Measurements from ENCODE around the gene PDE6G.

PDE6G gene

GRCh38 chr17:81660441-81660840 is 4.1 kb upstream of the PDE6G start:
- DNase-seq, result no peak

DNA sequence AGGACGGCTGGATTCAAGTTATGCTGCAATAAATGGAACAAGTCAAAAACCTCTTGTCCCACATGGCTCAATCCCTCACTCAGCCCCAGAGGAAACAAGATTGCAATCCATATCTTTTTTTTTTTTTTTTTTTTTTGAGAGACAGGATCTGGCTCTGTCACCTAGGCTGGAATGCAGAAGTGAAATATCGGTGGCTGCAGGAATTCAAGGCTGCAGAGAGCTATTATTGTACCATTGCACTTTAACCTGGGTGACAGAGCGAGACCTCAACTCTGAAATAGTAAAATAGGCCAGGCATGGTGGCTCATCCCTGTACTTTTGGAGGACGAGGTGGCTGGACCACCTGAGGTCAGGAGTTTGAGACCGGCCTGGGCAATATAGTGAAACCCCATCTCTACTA is 2.7 kb upstream of the PDE6G start:
- no peak for DNase-seq

GRCh38 chr17:81656835-81657234 is 493 bp upstream of the PDE6G start:
- DNase-seq, result no peak

DNA sequence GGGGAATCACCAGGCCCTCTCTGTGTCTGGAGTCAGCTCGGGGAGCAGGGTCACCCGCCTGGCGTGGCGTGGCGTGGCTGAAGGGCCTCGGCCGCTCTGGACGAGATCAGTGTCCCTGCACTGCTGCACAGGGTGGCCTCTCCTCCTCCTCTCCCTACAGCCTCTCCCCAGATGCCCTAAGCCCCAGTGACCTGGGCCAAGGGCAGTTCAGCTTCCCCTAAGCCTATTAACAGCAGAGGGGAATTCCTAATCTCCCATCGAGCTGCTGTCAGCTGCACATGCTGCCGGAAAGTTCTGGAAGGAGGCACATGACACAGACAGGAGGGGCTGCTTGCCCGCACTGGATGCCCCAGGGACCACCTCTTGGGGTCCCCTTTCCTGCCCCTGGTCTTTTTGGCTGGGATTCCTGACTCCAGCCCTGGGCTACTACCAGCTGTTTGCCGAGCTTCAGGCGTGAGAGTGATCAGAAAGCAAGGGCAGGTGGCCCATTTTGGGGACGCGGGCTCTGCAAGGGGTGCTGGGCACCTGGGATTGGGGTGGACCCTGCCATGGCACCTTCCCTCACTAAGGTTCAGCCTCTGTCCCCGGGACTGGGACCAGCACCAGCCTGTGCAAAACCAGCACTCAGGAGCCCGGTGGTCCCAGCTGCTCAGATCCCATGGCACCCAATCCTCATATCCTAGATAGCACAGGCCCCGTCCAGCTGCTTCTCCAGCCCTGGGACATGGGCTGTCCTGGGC is 794 bp downstream of the PDE6G start:
- no peak for DNase-seq

- DNase-seq, result no peak
Observed at GRCh38 chr17:81652906-81653771, 3.2 kb downstream of the PDE6G start.

DNA sequence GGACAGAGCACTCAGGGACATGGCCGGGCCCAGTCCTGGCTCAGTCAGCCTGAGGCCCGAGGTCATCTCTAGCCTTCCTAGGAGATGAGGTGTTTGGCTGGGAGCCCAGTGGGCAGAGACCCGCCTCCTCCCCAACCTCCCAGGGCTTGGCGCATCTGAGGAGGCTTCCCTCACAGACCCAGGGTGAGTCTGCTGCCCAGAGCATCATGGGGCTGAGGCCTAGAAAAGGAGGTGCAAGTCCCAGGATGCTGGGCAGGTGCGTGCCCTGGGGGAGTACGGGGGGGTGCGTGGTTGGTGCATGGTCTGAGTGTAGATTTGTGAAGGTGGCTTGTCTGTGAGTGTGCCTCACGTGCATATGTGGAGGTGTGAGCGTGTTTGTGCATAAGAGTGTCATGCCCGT is 4.7 kb downstream of the PDE6G start:
- no peak for DNase-seq

DNA sequence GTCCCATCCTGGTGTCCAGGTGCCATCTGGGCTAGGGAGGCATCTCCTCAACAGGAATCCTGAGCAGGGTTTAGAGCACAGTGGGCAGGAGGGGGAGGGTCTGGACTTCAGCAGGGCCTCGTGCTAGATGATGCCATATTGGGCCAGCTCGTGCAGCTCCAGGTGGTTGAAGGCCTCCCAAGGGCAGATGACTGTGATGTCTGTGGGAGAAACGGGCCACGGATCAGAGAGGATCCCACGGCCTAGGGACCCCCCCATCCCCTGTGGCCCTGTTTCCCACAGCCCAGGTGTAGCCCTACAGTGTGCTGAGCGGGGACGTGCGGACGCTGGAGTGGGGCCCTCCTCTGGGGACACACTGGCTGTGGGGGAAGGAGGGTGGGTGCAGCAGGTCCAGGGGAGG is 5.4 kb downstream of the PDE6G start:
- DNase-seq, result no peak

DNA sequence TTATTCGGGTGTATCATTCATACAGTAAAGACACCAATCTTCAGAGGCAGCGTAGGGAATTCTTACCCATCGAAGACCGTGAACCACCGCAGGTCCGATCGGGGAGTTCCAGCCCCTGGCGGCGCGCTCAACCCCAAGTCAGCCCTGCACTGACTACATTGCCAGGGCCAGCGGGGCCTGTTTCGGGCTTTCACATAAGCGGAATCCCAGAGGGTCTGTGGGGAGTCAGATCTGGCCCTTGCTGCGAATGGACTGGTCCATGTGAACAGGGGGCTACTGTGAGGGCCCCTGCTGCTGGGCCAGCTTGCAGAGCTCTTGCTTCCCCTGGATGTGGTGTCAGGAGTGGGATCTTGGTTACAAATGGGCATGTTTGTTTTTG is 7.6 kb downstream of the PDE6G start:
- no peak for DNase-seq

DNA sequence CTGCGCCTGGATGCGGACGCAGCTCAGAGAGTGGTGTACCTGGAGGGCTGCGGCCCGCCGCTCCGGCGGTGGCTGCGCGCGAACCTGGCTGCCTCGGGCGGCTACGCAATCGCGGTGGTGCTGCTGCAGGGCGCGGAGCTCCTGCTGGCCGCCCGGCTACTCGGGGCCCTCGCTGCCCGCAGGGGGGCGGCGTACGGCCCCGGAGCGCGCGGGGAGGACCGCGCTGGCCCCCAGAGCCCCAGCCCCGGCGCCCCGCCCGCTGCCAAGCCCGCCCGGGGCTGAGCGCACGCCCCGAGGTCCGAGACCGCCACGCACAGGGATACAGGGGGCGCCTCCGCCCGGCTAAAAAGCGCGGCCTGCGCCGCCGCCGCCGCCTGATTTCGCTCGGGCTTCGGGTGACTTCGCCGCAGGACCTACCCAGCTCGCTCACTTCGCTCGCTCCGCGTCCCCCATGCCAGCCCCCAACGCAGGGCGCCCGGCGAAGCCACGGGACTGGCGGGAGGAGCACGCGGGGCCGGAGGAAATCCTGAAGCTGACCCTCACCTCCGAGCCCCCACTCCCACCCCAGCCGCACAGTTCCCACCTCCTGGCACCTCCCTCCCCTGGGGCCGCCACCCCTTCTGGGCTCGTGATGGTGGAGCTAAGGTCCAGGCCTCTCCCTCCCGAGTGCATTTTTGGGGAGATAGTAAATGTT is 8.2 kb downstream of the PDE6G start:
- DNase-seq, result no peak

DNA sequence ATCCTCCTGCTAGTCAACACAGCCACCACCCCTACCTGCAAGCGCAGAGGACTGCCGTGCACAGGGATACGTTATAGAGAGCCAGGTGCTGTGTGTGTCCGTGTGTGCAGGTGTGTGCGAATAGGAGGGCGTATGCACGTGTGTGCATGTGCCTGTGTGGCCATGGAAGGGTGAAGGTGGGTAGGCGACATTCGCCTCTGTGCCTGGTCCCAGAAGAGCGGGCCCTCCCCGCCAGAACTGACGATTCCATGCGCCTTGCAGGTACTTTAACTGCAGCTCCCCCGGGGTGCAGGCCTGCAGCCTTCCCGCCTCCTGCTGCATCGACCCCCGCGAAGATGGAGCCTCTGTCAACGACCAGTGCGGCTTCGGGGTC is 8.7 kb downstream of the PDE6G start:
- no peak for DNase-seq

DNA sequence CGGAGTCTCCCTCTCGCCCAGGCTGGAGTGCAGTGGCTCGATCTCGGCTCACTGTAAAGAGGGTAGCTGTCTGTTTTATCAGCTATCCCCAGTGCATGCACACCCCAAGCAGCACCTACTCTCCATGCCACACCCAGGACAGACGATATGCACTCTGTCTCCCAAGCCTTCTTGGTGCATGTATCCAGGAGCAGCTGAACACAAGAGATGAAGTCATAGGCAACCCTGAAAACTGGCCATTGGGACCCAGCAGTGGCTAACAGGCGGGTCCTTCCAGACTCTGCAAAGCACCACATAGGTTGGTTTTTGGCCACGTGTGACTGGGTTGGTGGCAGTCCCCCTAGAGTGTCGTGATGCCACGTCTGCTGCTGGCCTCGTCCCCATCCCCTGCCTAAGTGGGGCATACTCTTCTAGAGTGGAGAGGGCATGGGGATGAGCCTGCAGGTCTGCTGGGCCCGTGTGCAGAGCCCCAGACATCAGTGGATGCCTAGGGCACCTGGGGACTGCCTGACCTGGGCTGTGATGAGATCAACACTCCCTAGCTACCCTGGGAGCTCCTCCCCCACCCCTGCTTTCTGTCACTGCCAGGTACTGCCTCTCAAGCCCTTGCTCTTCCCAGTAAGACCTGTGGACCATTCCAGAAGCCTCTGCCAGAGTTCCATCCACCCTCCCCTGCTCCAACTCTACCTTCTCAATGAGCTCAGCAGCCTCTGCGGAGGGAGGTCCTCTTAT is 9.3 kb downstream of the PDE6G start:
- no peak for DNase-seq

GRCh38 chr17:81644976-81645952 is 11.1 kb downstream of the PDE6G start:
- no peak for DNase-seq

GRCh38 chr17:81644496-81644895 is 11.8 kb downstream of the PDE6G start:
- DNase-seq, result no peak

- no peak for DNase-seq
Observed at GRCh38 chr17:81641825-81642489, 14.4 kb downstream of the PDE6G start.

DNA sequence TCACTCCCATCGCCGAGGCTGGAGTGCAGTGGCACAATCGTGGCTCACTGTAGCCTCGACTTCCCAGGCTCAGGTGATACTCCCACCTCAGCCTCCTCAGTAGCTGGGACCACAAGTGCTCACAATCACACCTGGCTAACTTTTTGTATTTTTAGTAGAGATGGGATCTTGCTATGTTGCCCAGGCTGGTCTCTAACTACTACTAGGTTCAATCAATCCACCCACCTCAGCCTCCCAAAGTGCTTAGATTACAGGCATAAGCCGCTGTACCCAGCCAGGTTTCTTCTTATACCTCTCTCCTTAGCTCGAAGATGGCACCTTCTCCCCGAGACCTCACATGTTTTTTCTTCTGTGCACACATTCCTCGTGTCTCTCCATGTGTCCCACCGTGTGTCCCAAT is 16.3 kb downstream of the PDE6G start:
- DNase-seq, result no peak

GRCh38 chr17:81638683-81639082 is 17.7 kb downstream of the PDE6G start:
- no peak for DNase-seq

DNA sequence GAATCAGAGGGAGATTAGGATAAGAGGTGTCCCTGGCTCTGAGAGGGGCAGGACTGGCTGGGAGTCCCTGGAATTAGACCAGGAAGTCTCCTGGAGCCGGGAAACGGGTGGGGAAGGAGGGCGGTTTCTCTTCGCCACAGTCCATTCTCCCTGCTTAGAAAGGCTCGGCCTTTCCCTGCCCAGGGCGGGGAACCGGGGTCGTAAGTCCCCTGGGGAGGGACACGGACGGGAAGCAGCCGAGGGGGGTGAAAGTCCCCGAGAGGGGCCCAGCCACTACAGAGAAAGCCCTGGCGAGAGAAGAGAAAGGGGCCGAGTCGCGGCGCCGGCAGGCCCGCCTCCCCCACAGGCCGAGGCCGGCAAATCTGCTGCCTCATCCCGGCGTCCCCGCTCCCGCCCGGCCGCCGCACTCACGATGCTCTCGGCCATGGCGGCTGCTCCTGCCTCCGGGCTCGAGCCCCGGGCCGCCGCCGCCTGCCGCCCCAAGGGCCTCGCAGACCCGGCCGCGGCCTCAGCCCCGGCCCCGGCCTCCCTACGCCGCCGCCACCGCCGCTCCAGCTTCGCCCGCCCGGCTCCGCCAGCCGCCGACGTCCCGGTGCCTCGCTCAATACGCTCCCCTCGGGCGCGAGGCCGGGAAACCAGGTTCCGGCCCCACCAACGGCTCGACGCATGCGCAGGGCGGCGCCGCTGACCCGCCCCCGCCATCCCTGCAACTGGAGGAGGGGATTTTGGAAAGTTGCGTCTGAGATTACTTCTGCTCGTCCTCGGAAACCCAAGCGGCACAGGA is 19.6 kb downstream of the PDE6G start, which contains the start of the genes NPLOC4 and TSPAN10:
TSS of gene NPLOC4 (minus strand) at position 608 of the 784 bp plus-strand sequence. CDS start at position 426, 182 bp downstream.
TSS of gene TSPAN10 (plus strand) at position 692 of the 784 bp plus-strand sequence. CDS start 5,217 bp downstream, outside the sequence.
- peak; percentile 83 to 87 for DNase-seq

DNA sequence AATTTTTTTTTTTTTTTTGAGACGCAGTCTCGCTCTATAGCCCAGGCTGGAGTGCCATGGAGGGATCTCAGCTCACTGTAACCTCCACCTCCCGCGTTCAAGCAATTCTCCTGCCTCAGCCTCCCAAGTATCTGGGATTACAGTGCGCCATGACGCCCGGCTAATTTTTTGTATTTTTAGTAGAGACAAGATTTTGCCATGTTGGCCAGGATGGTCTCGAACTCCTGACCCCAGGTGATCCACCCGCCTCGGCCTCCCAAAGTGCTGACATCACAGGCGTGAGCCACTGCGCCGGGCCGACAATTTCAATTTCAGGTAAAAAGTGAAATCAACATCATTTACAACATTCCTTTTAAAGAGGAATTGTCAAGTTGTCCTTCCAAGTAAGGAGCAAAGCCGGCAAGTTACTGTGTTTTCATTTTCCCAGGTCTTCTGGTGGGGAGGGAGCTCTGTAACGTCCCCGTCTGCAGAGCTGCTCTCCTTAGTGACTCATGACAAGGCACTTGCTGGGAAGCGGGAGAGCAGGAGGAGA is 20.3 kb downstream of the PDE6G start:
- DNase-seq, result no peak

GRCh38 chr17:81635431-81635830 is 20.9 kb downstream of the PDE6G start:
- DNase-seq, result no peak

DNA sequence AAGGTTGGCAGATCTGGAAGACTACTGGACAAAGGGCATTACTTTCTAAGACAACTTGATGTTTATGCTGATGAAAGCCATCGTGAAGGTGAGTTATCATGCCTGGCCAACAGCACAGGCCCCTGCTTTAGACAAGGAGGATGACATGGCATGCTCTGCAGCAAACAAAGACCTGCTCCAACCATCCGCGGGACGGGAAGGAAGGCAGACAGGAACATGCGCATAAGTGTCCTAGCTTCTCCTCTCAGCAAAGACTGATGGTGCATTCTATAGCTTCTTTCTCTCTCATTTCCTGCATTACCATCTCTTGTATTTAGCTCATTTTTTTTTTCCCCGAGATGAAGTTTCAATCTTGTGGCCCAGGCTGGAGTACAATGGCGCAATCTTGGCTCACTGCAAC is 24.9 kb downstream of the PDE6G start:
- DNase-seq, result no peak

Measured in CD4-positive, alpha-beta T cell treated with Interleukin-4 for 1 hour (primary cell).